SU-DHL-6 (cell line): Measurements from ENCODE around the gene TBC1D21.

Experiments
- H2AFZ ChIP-seq: fragments of 200-600 bp; sonication (generic); 2 replicates; pipeline ENCODE4 v1.6.1; 2014; ENCODE audit warnings: low read depth, mild to moderate bottlenecking, moderate library complexity, mixed read lengths, antibody characterized with exemption, low read length; ENCODE audit not compliant: severe bottlenecking
- H3F3A ChIP-seq: fragments of 200-600 bp; shearing (Covaris generic); 2 replicates; pipeline ENCODE4 v1.6.0; 2016; ENCODE audit warnings: antibody characterized with exemption, mild to moderate bottlenecking; ENCODE audit not compliant: insufficient read depth
- H3K27ac ChIP-seq: fragments of 200-600 bp; sonication (generic); 2 replicates; pipeline ENCODE4 v1.5.1; 2016; ENCODE audit warnings: low read depth, mild to moderate bottlenecking, low read length, moderate library complexity, mixed read lengths
- H3K27me3 ChIP-seq: fragments of 200-600 bp; sonication (generic), shearing (Covaris generic); 2 replicates; pipeline ENCODE4 v1.6.0; 2014; ENCODE audit warnings: mild to moderate bottlenecking, low read length
- H3K36me3 ChIP-seq: fragments of 200-600 bp; sonication (generic); 2 replicates; pipeline ENCODE4 v1.6.1; 2014; ENCODE audit warnings: mild to moderate bottlenecking, low read length, mixed read lengths
- H3K4me2 ChIP-seq: fragments of 300-600, 200-600 bp; shearing (Covaris generic), sonication (generic); 2 replicates; pipeline ENCODE4 v1.6.0; 2014; ENCODE audit warnings: low read length, low read depth, mild to moderate bottlenecking; ENCODE audit not compliant: poor library complexity, severe bottlenecking
- H3K4me3 ChIP-seq: fragments of 200-600 bp; sonication (generic); 2 replicates; pipeline ENCODE4 v1.5.1; 2014; ENCODE audit warnings: antibody characterized with exemption, low read length, mild to moderate bottlenecking, mixed read lengths; ENCODE audit not compliant: insufficient read depth, poor library complexity, severe bottlenecking
- H3K79me2 ChIP-seq: fragments of 200-600 bp; sonication (generic); 2 replicates; pipeline ENCODE4 v1.6.1; 2014; ENCODE audit warnings: mild to moderate bottlenecking, low read length, moderate library complexity; ENCODE audit not compliant: insufficient read depth
- H3K9ac ChIP-seq: fragments of 200-600 bp; sonication (generic); 2 replicates; pipeline ENCODE4 v1.7.0; 2014; ENCODE audit warnings: mild to moderate bottlenecking, low read length
- H3K9me2 ChIP-seq: fragments of 200-600 bp; sonication (generic); replicated peaks from 2 replicates; pipeline ENCODE4 v1.6.1; 2014; ENCODE audit warnings: low read length; ENCODE audit not compliant: insufficient read depth
- H3K9me3 ChIP-seq: fragments of 200-600 bp; sonication (generic); 2 replicates; pipeline ENCODE4 v1.6.1; 2014; ENCODE audit warnings: low read length, mixed read lengths; ENCODE audit not compliant: insufficient read depth
- H4K20me1 ChIP-seq: fragments of 200-600 bp; sonication (generic); 2 replicates; pipeline ENCODE4 v1.6.1; 2014; ENCODE audit warnings: low read depth, mild to moderate bottlenecking, antibody characterized with exemption, low read length, moderate library complexity, mixed read lengths
- CTCF ChIP-seq: fragments of 200-600 bp; sonication (generic); IDR thresholded peaks from one replicate; pipeline ENCODE4 v1.5.1; 2017; ENCODE audit warnings: antibody characterized with exemption, mild to moderate bottlenecking, low read length, moderate library complexity; ENCODE audit not compliant: insufficient read depth, poor library complexity, severe bottlenecking
- EZH2phosphoT487 ChIP-seq: fragments of 200-600 bp; sonication (generic), shearing (Covaris generic); conservative IDR thresholded peaks from 2 replicates; pipeline ENCODE4 v1.6.1; 2018; ENCODE audit warnings: mild to moderate bottlenecking, antibody characterized with exemption, low read length, moderate library complexity, mixed read lengths

The TBC1D21 gene

DNA sequence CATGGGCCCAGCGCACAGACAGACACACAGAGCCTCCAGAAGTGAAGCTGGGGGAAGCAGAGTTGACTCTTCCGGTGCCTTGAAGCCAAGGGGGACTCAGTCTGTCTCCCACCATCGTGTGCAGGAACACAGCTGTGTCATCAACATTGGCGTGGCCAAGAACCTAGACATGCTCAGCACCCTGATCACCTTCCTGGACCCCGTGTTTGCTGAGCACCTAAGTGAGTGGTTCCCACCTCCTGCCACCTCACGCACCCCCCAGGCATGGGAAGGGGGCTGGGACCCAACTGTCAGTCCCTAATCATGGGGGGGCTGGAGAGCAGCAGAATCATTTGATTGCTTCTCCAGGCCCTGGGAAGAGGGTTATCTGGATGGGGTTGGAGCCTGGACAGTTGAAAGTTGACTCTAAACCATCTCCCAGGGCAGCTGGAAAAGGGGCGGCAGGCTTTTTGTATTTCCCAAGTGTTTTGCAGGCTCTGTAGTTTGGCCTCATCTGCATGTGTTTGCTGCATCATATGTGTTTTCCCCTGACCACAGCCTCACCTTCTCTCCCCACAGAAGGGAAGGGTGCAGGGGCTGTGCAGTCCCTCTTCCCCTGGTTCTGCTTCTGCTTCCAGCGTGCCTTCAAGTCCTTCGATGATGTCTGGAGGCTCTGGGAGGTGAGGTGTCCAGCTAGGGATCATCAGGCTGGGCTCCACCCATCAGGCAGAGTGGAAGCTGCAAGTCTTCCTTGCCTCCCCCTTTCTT, 12.8 kb downstream of the TBC1D21 start:
- no peak overlapping the region for H3K4me3 ChIP-seq
- H3K36me3 ChIP-seq = no peaks in the 10 kb centered on the region
- no peak overlapping the region for H2AFZ ChIP-seq
- H3F3A ChIP-seq = no peaks in the 10 kb centered on the region
- H3K79me2 ChIP-seq = no peaks in the 10 kb centered on the region
- H4K20me1 ChIP-seq = no peaks in the 10 kb centered on the region
- TF ChIP-seq CTCF = no peak
- no peak for TF ChIP-seq EZH2phosphoT487
- H3K9me3 ChIP-seq = no peaks in the 10 kb centered on the region
- no peaks in the 10 kb centered on the region for H3K27me3 ChIP-seq
- no peaks in the 10 kb centered on the region for H3K9me2 ChIP-seq
- H3K9ac ChIP-seq = no peak overlapping the region
- no peak overlapping the region for H3K4me2 ChIP-seq
- H3K27ac ChIP-seq = no peak overlapping the region

DNA sequence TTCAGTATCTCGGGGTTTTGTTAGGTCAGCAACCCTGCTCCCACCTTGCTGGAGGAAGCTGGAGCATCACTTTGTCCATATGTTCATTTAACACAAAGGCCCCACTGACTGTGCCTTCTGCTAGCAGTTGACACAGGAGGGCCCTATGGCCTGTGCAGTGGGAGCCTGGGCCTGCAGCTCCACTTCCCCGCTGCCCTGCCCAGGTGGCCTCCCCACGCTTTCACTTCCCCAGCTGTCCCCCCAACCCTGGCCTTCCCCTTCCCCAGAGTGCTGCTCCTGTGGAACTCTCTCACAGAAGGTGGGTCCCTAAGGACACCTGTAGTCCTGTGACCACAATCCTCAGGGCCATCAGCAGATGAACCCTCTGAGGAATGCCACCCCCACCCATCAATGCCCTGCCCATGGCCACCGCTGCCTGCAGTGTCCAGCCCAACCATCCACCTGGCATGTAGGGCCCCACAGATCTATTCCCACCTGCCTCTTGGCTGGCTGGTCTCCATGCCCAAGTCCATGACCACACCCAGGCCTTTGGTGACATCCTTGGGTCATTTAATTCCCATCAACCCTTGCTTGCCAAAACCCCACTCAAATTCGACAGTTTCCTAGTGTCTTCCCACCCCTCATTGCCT, 13.5 kb downstream of the TBC1D21 start:
- Histone ChIP-seq H3K27me3 (no peaks in the 10 kb centered on the region), H3F3A (no peaks in the 10 kb centered on the region), H3K9me3 (no peaks in the 10 kb centered on the region), H3K79me2 (no peaks in the 10 kb centered on the region), H3K9ac (no peak overlapping the region), H3K4me3 (no peak overlapping the region), H3K27ac (no peak overlapping the region), H3K9me2 (no peaks in the 10 kb centered on the region), H4K20me1 (no peaks in the 10 kb centered on the region), H3K4me2 (no peak overlapping the region), H3K36me3 (no peaks in the 10 kb centered on the region), H2AFZ (no peak overlapping the region)
- TF ChIP-seq CTCF (no peak), EZH2phosphoT487 (no peak)

DNA sequence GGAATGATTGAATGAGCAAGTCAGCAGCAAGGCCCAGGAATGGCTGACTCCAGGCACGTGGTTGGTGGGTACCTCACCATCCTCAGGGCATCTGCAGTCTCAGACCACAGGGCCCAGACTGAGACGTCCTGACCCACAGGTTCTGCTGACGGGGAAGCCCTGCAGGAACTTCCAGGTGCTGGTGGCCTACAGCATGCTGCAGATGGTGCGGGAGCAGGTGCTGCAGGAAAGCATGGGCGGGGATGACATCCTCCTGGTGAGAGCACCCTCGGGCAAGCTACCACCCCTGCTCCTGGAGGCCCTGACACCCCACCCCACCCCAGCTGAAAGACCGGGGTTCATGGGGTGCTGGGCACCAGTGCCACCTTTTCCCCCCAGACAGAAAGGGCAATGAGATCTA, 14.1 kb downstream of the TBC1D21 start:
- TF ChIP-seq EZH2phosphoT487 = no peak
- TF ChIP-seq CTCF = no peak
- Histone ChIP-seq H3K27ac (no peak overlapping the region), H3K9me3 (no peaks in the 10 kb centered on the region), H3K9ac (no peak overlapping the region), H3K4me3 (no peak overlapping the region), H3K27me3 (no peaks in the 10 kb centered on the region), H3K79me2 (no peaks in the 10 kb centered on the region), H3K36me3 (no peaks in the 10 kb centered on the region), H3K9me2 (no peaks in the 10 kb centered on the region), H3F3A (no peaks in the 10 kb centered on the region), H2AFZ (no peak overlapping the region), H3K4me2 (no peak overlapping the region), H4K20me1 (no peaks in the 10 kb centered on the region)
